Subcutaneous adipose tissue (tissue), 4 donors: ENCODE results near the gene PRPSAP2. TPM values are rescaled to one million over a fixed set of nuclear protein-coding genes. Genes with fewer than 3 reads are reported as not detected.

Experiments
- CTCF ChIP-seq: fragments of 450-650 bp; IDR thresholded peaks from one replicate; pipeline ENCODE4 v1.5.1; 2016; ENCODE audit warnings: low read depth, mild to moderate bottlenecking, control low read depth, antibody characterized with exemption, moderate library complexity
- small RNA-seq: library from RNA; depleted of rRNA; stranded (forward); fragments of <200 nt; gene quantifications from one replicate; pipeline ENCODE3, GENCODE V24; 2016
- total RNA-seq, 4 donors: library from RNA; depleted of rRNA; stranded (reverse); fragments of >200 nt; gene quantifications; one replicate each; pipeline ENCODE4 v1.1.0, GENCODE V29; 2016

Gene PRPSAP2
- total RNA-seq, 4 donors from 2014 or later, result 12.6 to 45.4 (median 16.7) TPM

DNA sequence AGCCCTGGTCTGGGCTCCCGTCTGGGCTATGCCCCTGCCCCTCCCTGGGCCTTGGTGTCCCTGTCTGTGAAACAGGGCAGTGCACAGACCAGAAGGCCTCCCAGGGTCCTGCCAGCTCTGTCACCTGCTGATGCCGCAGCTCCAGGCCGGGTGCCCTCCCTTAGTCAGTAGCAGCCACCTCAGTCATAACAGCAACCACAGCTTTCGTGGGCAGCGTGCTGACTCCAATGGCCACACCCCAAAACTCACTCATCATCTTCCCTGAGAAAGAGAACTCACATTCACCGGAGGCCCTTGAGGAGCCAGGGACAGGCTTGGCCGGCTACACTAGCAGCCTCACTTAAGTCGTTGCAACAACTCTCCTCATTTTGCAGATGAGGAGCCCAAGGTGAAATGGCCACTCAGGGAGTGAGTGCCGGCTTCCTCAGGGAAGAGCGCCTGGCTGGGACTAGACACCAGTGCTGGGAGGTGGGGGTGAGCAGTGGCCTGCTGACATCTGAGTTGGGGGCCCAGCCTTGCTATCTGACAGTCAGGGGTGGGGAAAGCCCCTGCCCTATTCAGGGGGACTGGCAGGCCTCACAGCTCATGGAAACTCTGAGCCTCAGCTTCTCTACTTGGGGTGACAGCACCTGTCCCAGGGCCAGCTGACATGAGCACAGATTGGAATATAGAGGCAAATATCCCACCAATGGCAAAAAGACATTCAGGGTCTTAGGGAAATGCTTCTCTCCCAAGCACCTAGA is 116.6 kb downstream of the PRPSAP2 start:
- TF ChIP-seq CTCF, result no peak

DNA sequence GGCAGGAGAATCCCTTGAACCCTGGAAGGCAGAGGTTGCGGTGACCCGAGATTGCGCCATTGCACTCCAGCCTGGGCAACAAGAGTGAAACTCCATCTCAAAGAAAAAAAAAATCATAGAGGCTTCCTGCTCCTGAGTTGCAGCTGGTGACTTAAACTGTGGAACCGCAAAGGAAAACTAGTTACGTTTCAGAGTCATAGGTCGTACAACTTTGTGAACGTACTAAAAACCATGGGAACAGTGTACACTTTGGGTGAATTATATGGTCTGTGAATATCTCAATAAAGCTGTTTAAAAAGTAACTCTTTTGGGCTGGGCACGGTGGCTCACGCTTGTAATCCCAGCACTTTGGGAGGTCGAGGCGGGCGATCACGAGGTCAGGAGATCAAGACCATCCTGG is 117.7 kb downstream of the PRPSAP2 start:
- no peak for TF ChIP-seq CTCF

- TF ChIP-seq CTCF, result no peak
Observed at GRCh38 chr17:18976201-18976600, 118.3 kb downstream of the PRPSAP2 start.

DNA sequence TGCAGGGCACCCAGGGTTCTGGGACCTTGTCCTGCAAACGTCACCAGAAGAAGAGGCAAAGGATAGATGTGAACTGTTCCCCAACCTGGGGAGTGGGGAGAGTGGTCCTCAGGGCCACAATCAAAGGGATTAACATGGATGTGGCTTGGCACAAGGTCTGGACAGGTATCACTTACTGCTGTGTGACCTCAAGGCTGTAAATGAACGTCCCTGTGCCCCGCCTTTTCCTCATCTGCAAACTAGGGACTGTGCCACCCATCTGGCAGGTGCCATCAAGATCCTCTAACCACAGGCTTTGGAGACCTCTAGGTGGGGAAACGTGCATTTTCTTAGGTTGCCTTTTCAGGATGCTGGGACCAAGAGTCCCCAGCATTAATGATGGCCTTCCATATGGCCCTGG is 119.1 kb downstream of the PRPSAP2 start:
- no peak for TF ChIP-seq CTCF

DNA sequence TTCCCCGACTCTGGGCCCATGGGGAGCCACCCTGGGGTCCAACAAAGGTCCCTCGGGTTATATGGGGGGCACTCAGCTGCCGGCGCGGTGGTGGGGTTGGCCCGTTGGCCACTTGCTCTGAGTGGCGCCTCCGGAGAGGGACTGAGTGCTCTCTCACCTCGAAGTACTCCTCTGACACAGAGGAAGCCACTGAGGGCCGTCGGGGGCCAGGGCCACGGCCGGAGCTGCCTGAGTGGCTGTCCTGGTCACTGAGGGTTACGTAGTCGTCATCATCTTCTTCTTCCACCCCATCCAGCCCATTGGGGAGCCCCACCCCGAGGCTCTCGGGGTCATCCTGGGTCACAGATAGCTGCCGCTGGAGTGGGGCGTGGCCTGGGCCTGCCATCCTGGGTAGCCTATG is 119.7 kb downstream of the PRPSAP2 start:
- TF ChIP-seq CTCF, result no peak

- no peak for TF ChIP-seq CTCF
Observed at GRCh38 chr17:18978050-18978449, 120.1 kb downstream of the PRPSAP2 start.

- no peak for TF ChIP-seq CTCF
Observed at GRCh38 chr17:18978655-18979054, 120.7 kb downstream of the PRPSAP2 start.

Small RNA genes within 50 kb of the gene (small RNA-seq; reads per million reads assigned to genes)
- gene RF00324, result not detected

Other genes starting within 250 kb of the PRPSAP2 start
- gene TBC1D28, start 213.7 kb upstream of the PRPSAP2 start, total RNA-seq, result not detected
- 1 to 10 TPM; 3.7 to 7.0 (median 5.0) TPM for gene FOXO3B, start 175.8 kb upstream of the PRPSAP2 start, total RNA-seq
- under 1 TPM in 1 of 4 donors, not detected in 3; 0.82 TPM for gene FBXW10, start 114.1 kb upstream of the PRPSAP2 start, total RNA-seq
- gene TVP23B, start 76.9 kb upstream of the PRPSAP2 start, total RNA-seq, result 10 to 100 TPM; 30.0 to 64.9 (median 42.5) TPM
- gene SLC5A10, start 94.0 kb downstream of the PRPSAP2 start, total RNA-seq, result under 1 TPM in 1 of 4 donors, not detected in 3; 0.19 TPM
- gene FAM83G, start 146.6 kb downstream of the PRPSAP2 start, total RNA-seq, result 1 to 10 TPM; 1.1 to 5.5 (median 2.9) TPM
- gene GRAP, start 188.8 kb downstream of the PRPSAP2 start, total RNA-seq, result 1 to 10 TPM; 2.4 to 8.1 (median 4.8) TPM